ENCODE data around the gene FUT8.

The FUT8 gene

GRCh38 chr14:65720743-65721142 is 308.2 kb downstream of the FUT8 start:
- H3K4me3 ChIP-seq (ENCODE audit: low read depth, low read length), result no peak overlapping the region
- no peak for DNase-seq (ENCODE audit: low read depth)
- no peak for TF ChIP-seq CTCF (conservative IDR thresholded peaks at IDR 0.05; ENCODE audit: low read depth, low read length)

GRCh38 chr14:65723348-65723747 is 310.8 kb downstream of the FUT8 start:
- DNase-seq (ENCODE audit: low read depth), result no peak
- no peak for TF ChIP-seq CTCF (conservative IDR thresholded peaks at IDR 0.05; ENCODE audit: low read depth, low read length)

GRCh38 chr14:65728604-65729003 is 316.1 kb downstream of the FUT8 start:
- no peak for TF ChIP-seq CTCF (conservative IDR thresholded peaks at IDR 0.05; ENCODE audit: low read depth, low read length)
- H3K4me3 ChIP-seq (ENCODE audit: low read depth, low read length), result no peak overlapping the region
- DNase-seq (ENCODE audit: low read depth), result no peak

More at GRCh38 chr14:65723348-65723747, 310.8 kb downstream of the FUT8 start:
- no peak overlapping the region for H3K4me3 ChIP-seq (ENCODE audit: low read depth, low read length)

- TF ChIP-seq CTCF (conservative IDR thresholded peaks at IDR 0.05; ENCODE audit: low read depth, low read length), result no peak
- no peak overlapping the region for H3K4me3 ChIP-seq (ENCODE audit: low read depth, low read length)
- no peak for DNase-seq (ENCODE audit: low read depth)
Measured at GRCh38 chr14:65729566-65729965, 317.0 kb downstream of the FUT8 start.

GRCh38 chr14:65731933-65732506 is 319.5 kb downstream of the FUT8 start:
- no peak for TF ChIP-seq CTCF (conservative IDR thresholded peaks at IDR 0.05; ENCODE audit: low read depth, low read length)
- no peak overlapping the region for H3K4me3 ChIP-seq (ENCODE audit: low read depth, low read length)
- peak; percentile 11 for DNase-seq (ENCODE audit: low read depth)

- TF ChIP-seq CTCF (conservative IDR thresholded peaks at IDR 0.05; ENCODE audit: low read depth, low read length), result no peak
- DNase-seq (ENCODE audit: low read depth), result no peak
- no peak overlapping the region for H3K4me3 ChIP-seq (ENCODE audit: low read depth, low read length)
Measured at GRCh38 chr14:65738339-65738738, 325.8 kb downstream of the FUT8 start.

- no peak overlapping the region for H3K4me3 ChIP-seq (ENCODE audit: low read depth, low read length)
- DNase-seq (ENCODE audit: low read depth), result no peak
- no peak for TF ChIP-seq CTCF (conservative IDR thresholded peaks at IDR 0.05; ENCODE audit: low read depth, low read length)
Measured at GRCh38 chr14:65745396-65746190, 333.1 kb downstream of the FUT8 start.

All from choroid plexus epithelial cell (primary cell).